Activated naive CD8-positive, alpha-beta T cell treated with anti-CD3 and anti-CD28 coated beads, Interleukin-2, amount 50 U/mL, for 24 hours (primary cell): ENCODE results near the gene STRIP1.
A peak's percentile ranks its signal among the peaks of the same experiment; 100 is the strongest.

Experiments
- ATAC-seq: fragments of 150-1000 bp; cut with Tn5 transposase; one replicate; pipeline ENCODE4 v1.10.0; 2021
- DNase-seq: peaks from one replicate; pipeline ENCODE4 v3.0.0; 2021
- H3K27ac Mint-ChIP-seq: one replicate; pipeline ENCODE4 v1.8.0; 2021; ENCODE audit warnings: mild to moderate bottlenecking, mixed read lengths
- H3K27me3 Mint-ChIP-seq: one replicate; pipeline ENCODE4 v1.8.0; 2021; ENCODE audit warnings: mixed read lengths
- H3K36me3 Mint-ChIP-seq: one replicate; pipeline ENCODE4 v1.8.0; 2021; ENCODE audit warnings: low read depth, mixed read lengths
- H3K4me1 Mint-ChIP-seq: one replicate; pipeline ENCODE4 v1.8.0; 2021; ENCODE audit warnings: mixed read lengths
- H3K4me3 Mint-ChIP-seq: one replicate; pipeline ENCODE4 v1.8.0; 2021; ENCODE audit warnings: mild to moderate bottlenecking, moderate library complexity, mixed read lengths
- H3K9me3 Mint-ChIP-seq: one replicate; pipeline ENCODE4 v1.8.0; 2021; ENCODE audit warnings: mixed read lengths

STRIP1 gene

GRCh38 chr1:110032327-110032726 is 2.1 kb upstream of the STRIP1 start:
- Mint-ChIP-seq H3K27ac (no peak overlapping the region), H3K4me1 (peaks cover 47% of the 10 kb centered on the region)

GRCh38 chr1:110033421-110033820 is 1.0 kb upstream of the STRIP1 start:
- peaks cover 4% of the 10 kb centered on the region for H3K36me3 Mint-ChIP-seq
- H3K27me3 Mint-ChIP-seq: no peaks in the 10 kb centered on the region
- H3K27ac Mint-ChIP-seq: peak overlapping the region; percentile 89
- DNase-seq (no peak), ATAC-seq (no peak)
- H3K4me3 Mint-ChIP-seq: peak overlapping the region; percentile 91
- peaks cover 48% of the 10 kb centered on the region for H3K4me1 Mint-ChIP-seq
- H3K9me3 Mint-ChIP-seq: no peaks in the 10 kb centered on the region

More at GRCh38 chr1:110032327-110032726, 2.1 kb upstream of the STRIP1 start:
- no peak for DNase-seq
- Mint-ChIP-seq H3K9me3 (no peaks in the 10 kb centered on the region), H3K4me3 (no peak overlapping the region), H3K36me3 (no peaks in the 10 kb centered on the region), H3K27me3 (no peaks in the 10 kb centered on the region)
- no peak for ATAC-seq

GRCh38 chr1:110034040-110034450 is 379 bp upstream of the STRIP1 start:
- Mint-ChIP-seq H3K4me3 (peak overlapping the region; percentile 91), H3K4me1 (peaks cover 48% of the 10 kb centered on the region), H3K9me3 (no peaks in the 10 kb centered on the region), H3K27ac (peak overlapping the region; percentile 89), H3K27me3 (no peaks in the 10 kb centered on the region), H3K36me3 (peaks cover 10% of the 10 kb centered on the region)
- no peak for ATAC-seq
- DNase-seq: no peak

GRCh38 chr1:110035236-110035752 is 870 bp downstream of the STRIP1 start:
- H3K27me3 Mint-ChIP-seq: no peaks in the 10 kb centered on the region

GRCh38 chr1:110038271-110038670 is 3.8 kb downstream of the STRIP1 start:
- Mint-ChIP-seq H3K27me3 (no peaks in the 10 kb centered on the region), H3K36me3 (peaks cover 34% of the 10 kb centered on the region), H3K27ac (no peak overlapping the region), H3K4me3 (no peak overlapping the region), H3K9me3 (no peaks in the 10 kb centered on the region), H3K4me1 (peaks cover 38% of the 10 kb centered on the region)
- DNase-seq: no peak
- no peak for ATAC-seq

More at GRCh38 chr1:110035236-110035752, 870 bp downstream of the STRIP1 start:
- Mint-ChIP-seq H3K4me1 (peaks cover 45% of the 10 kb centered on the region), H3K36me3 (peaks cover 19% of the 10 kb centered on the region), H3K9me3 (no peaks in the 10 kb centered on the region), H3K27ac (peak overlapping the region; percentile 74), H3K4me3 (peak overlapping the region; percentile 91)
- DNase-seq (no peak), ATAC-seq (no peak)

GRCh38 chr1:110039641-110040040 is 5.2 kb downstream of the STRIP1 start:
- Mint-ChIP-seq H3K27ac (no peak overlapping the region), H3K4me3 (no peak overlapping the region)

GRCh38 chr1:110040548-110040947 is 6.1 kb downstream of the STRIP1 start:
- no peak overlapping the region for H3K27ac Mint-ChIP-seq
- ATAC-seq (peak; percentile 82), DNase-seq (peak; percentile 19)
- no peaks in the 10 kb centered on the region for H3K9me3 Mint-ChIP-seq
- peaks cover 23% of the 10 kb centered on the region for H3K4me1 Mint-ChIP-seq
- H3K4me3 Mint-ChIP-seq: no peak overlapping the region
- H3K36me3 Mint-ChIP-seq: peaks cover 48% of the 10 kb centered on the region
- no peaks in the 10 kb centered on the region for H3K27me3 Mint-ChIP-seq

More at GRCh38 chr1:110039641-110040040, 5.2 kb downstream of the STRIP1 start:
- H3K36me3 Mint-ChIP-seq: peaks cover 41% of the 10 kb centered on the region
- ATAC-seq (no peak), DNase-seq (no peak)
- H3K4me1 Mint-ChIP-seq: peaks cover 27% of the 10 kb centered on the region
- H3K9me3 Mint-ChIP-seq: no peaks in the 10 kb centered on the region
- H3K27me3 Mint-ChIP-seq: no peaks in the 10 kb centered on the region

- Mint-ChIP-seq H3K36me3 (peaks cover 52% of the 10 kb centered on the region), H3K4me1 (peaks cover 10% of the 10 kb centered on the region), H3K4me3 (no peak overlapping the region), H3K27ac (no peak overlapping the region), H3K9me3 (no peaks in the 10 kb centered on the region), H3K27me3 (no peaks in the 10 kb centered on the region)
- no peak for DNase-seq
- no peak for ATAC-seq
Observed at GRCh38 chr1:110043016-110043415, 8.6 kb downstream of the STRIP1 start.

GRCh38 chr1:110047463-110047862 is 13.0 kb downstream of the STRIP1 start:
- ATAC-seq (no peak), DNase-seq (no peak)
- Mint-ChIP-seq H3K36me3 (peaks cover 37% of the 10 kb centered on the region), H3K9me3 (no peaks in the 10 kb centered on the region), H3K27ac (no peak overlapping the region), H3K4me1 (no peaks in the 10 kb centered on the region), H3K4me3 (no peak overlapping the region), H3K27me3 (no peaks in the 10 kb centered on the region)

GRCh38 chr1:110048240-110048639 is 13.8 kb downstream of the STRIP1 start:
- no peak for ATAC-seq
- no peak for DNase-seq
- H3K4me3 Mint-ChIP-seq: no peak overlapping the region
- H3K27ac Mint-ChIP-seq: no peak overlapping the region
- no peaks in the 10 kb centered on the region for H3K4me1 Mint-ChIP-seq
- H3K9me3 Mint-ChIP-seq: no peaks in the 10 kb centered on the region
- H3K36me3 Mint-ChIP-seq: peaks cover 41% of the 10 kb centered on the region
- no peaks in the 10 kb centered on the region for H3K27me3 Mint-ChIP-seq

- H3K9me3 Mint-ChIP-seq: no peaks in the 10 kb centered on the region
- peaks cover 43% of the 10 kb centered on the region for H3K36me3 Mint-ChIP-seq
- H3K4me3 Mint-ChIP-seq: no peak overlapping the region
- ATAC-seq: no peak
- no peak for DNase-seq
- no peaks in the 10 kb centered on the region for H3K27me3 Mint-ChIP-seq
- no peaks in the 10 kb centered on the region for H3K4me1 Mint-ChIP-seq
- no peak overlapping the region for H3K27ac Mint-ChIP-seq
Observed at GRCh38 chr1:110048923-110049601, 14.6 kb downstream of the STRIP1 start.

GRCh38 chr1:110049801-110050601 is 15.6 kb downstream of the STRIP1 start:
- DNase-seq (no peak), ATAC-seq (no peak)
- Mint-ChIP-seq H3K36me3 (peaks cover 44% of the 10 kb centered on the region), H3K4me1 (no peaks in the 10 kb centered on the region), H3K27ac (no peak overlapping the region), H3K9me3 (no peaks in the 10 kb centered on the region), H3K27me3 (no peaks in the 10 kb centered on the region), H3K4me3 (no peak overlapping the region)

GRCh38 chr1:110050602-110051261 is 16.3 kb downstream of the STRIP1 start:
- ATAC-seq (no peak), DNase-seq (no peak)
- no peaks in the 10 kb centered on the region for H3K4me1 Mint-ChIP-seq
- H3K4me3 Mint-ChIP-seq: no peak overlapping the region
- H3K36me3 Mint-ChIP-seq: peaks cover 42% of the 10 kb centered on the region
- no peaks in the 10 kb centered on the region for H3K27me3 Mint-ChIP-seq
- no peak overlapping the region for H3K27ac Mint-ChIP-seq
- no peaks in the 10 kb centered on the region for H3K9me3 Mint-ChIP-seq

- Mint-ChIP-seq H3K4me3 (no peak overlapping the region), H3K4me1 (no peaks in the 10 kb centered on the region), H3K27me3 (no peaks in the 10 kb centered on the region), H3K36me3 (peaks cover 44% of the 10 kb centered on the region), H3K9me3 (no peaks in the 10 kb centered on the region), H3K27ac (no peak overlapping the region)
- ATAC-seq (no peak), DNase-seq (no peak)
Observed at GRCh38 chr1:110051262-110051648, 16.8 kb downstream of the STRIP1 start.
